ENCODE data around the gene LCOR. TPM values are rescaled to one million over a fixed set of nuclear protein-coding genes. Genes with fewer than 3 reads are reported as not detected.

Gene LCOR
- total RNA-seq, 1 donor: 29.9 TPM

DNA sequence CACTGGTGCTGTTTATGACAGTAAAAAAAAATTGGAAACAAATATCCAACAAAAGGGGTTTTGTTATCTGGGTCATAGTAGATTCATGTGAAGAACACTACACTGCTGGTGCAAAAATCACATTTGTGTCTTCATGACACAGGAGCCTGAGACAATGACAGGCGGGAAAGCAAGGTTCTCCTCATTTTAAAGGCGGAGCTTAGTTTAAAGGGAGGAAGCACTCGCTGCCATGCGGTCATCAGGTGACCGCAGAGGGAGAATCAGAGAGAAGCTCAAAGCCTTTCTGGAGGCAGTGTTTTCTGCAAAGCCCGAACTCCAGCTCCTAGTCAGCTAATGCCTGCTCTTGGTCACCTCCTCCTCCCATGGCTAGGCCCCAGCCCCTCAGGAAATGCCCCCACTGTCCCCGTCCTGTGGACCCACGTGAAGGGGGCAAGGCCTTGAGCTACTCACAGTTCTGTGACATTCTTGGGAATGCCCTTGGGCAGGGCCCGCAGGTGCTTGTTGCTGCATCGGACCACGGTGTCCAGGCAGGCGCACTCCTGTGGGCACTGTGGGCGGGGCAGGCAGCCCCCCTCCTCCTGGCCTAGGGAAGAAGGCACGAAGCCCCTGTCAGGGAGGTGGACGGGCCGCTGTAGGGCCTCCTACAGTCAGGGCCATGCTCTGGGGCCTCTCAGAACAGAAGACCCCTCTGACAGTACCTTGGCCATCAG lies 207.6 kb downstream of the LCOR start:
- no peak overlapping the region for H3K4me3 ChIP-seq (ENCODE audit: low read depth, low read length)
- no peak for DNase-seq (ENCODE audit: low read depth)
- TF ChIP-seq, protein P1, sequence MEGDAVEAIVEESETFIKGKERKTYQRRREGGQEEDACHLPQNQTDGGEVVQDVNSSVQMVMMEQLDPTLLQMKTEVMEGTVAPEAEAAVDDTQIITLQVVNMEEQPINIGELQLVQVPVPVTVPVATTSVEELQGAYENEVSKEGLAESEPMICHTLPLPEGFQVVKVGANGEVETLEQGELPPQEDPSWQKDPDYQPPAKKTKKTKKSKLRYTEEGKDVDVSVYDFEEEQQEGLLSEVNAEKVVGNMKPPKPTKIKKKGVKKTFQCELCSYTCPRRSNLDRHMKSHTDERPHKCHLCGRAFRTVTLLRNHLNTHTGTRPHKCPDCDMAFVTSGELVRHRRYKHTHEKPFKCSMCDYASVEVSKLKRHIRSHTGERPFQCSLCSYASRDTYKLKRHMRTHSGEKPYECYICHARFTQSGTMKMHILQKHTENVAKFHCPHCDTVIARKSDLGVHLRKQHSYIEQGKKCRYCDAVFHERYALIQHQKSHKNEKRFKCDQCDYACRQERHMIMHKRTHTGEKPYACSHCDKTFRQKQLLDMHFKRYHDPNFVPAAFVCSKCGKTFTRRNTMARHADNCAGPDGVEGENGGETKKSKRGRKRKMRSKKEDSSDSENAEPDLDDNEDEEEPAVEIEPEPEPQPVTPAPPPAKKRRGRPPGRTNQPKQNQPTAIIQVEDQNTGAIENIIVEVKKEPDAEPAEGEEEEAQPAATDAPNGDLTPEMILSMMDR (IDR thresholded peaks at IDR 0.05; ENCODE audit: insufficient read depth, low read length): no peak

DNA sequence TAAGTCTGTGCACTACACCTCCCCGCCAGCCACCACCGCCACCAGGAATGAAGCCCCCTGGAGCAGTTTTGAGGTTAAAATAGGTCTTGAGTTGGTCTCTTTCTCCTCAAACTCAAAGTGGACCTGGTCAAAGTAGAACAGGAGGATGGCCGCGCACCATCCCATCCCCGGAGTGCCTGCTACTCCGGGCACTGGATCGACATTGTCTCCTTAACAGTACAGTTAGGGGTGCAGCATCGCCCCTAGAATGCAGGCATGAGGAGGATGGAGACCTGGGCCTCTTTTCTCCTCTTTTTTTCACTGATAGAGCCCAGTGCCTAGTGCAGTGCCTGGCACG lies 208.1 kb downstream of the LCOR start:
- TF ChIP-seq, protein P1 (IDR thresholded peaks at IDR 0.05; ENCODE audit: insufficient read depth, low read length): no peak
- no peak overlapping the region for H3K4me3 ChIP-seq (ENCODE audit: low read depth, low read length)
- no peak for DNase-seq (ENCODE audit: low read depth)

DNA sequence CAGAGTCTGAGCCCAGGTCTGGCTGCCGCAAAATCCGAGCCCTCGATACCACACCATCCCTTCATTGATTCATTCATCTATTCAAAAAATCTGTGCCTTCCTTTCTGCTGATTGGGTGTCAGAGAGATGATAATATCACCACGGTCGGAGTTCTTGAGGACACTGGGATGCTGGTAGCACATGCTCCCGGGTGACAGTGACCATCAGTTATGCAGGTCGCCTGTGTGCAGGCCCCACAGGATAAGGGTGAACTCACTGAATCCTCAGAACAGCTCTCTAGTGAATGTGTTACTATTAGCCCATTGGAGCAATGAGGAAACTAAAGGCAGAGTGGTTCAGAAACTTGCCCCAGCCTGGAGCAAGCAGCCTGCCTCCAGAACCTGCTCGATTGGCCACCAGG lies 208.6 kb downstream of the LCOR start:
- no peak for DNase-seq (ENCODE audit: low read depth)
- H3K4me3 ChIP-seq (ENCODE audit: low read depth, low read length): no peak overlapping the region
- TF ChIP-seq, protein P1 (IDR thresholded peaks at IDR 0.05; ENCODE audit: insufficient read depth, low read length): no peak

DNA sequence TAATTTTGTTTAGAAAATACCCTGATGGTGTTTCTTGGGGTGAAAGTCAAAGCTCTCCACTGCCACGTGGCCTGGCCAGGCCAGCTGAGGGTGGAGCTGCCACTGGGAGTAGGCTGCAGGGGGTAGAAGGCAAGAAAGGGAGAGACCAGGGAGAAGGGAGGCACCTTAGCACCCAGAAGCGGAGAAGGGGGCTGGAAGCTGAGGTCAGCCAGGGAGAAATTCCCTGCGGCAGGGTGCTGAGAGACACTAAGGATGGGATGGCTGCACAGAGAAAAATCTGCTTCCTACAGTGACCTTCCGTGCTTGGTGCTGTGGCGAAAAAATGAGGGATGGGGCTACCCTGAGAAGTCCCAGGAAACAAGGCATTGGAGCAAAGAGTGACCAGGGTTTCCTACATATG lies 210.0 kb downstream of the LCOR start:
- TF ChIP-seq, protein P1 (IDR thresholded peaks at IDR 0.05; ENCODE audit: insufficient read depth, low read length): no peak
- no peak overlapping the region for H3K4me3 ChIP-seq (ENCODE audit: low read depth, low read length)
- DNase-seq (ENCODE audit: low read depth): no peak

DNA sequence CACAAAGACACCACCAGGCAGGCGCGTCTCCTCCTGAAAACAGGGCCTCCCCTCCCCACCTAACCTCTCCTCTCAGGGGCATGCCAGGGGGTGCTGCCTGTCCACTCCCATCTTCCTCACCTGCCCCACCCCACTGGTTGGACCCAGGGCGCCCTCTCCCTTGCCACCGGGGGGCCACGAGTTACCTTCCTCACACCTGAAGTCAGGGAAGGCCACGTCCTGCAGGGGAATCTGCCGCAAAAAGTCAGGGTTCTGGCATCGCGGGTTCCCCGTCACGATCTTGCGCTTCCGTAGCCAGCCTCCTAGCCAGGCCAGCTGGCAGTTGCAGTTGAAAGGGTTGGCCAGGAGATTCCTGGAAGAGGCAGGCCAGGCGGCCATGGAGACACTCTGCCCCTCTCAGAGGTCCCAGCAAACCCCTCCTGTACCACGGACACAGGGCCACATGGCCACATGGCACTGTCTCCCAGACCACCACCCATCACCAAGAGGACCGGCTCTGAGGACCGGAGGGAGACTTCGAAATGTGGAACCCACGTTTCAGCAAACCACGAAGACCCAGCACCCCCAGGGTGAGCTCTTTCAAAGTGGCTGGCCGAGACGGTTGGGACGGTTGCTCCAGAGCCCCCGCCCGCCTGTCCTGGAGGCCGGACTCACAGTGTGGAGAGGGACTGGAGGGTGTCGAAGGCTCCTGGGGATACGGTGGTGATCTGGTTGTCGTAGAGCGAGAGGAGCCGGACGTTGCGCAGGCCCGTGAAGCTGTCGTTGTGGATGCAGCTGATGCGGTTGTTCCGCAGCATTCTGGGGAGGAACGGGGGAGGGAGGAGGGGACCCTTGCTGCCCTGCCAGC lies 210.8 kb downstream of the LCOR start:
- H3K4me3 ChIP-seq (ENCODE audit: low read depth, low read length): no peak overlapping the region
- DNase-seq (ENCODE audit: low read depth): no peak
- TF ChIP-seq, protein P1 (IDR thresholded peaks at IDR 0.05; ENCODE audit: insufficient read depth, low read length): no peak

DNA sequence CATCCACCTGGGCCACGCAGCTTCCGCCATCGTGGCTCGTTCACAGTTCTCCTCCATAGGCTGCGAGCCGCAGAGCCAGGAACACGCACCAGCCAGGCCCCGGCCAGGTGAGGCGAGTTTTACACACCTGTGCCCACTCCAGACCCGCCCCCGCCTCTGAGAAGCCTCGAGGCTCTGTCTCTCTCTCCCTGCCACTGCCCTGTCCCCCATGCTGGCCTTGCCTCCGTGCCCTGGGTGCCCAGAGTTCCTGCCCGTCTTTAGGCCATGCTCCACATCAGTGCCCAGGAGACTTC lies 211.4 kb downstream of the LCOR start:
- TF ChIP-seq, protein P1 (IDR thresholded peaks at IDR 0.05; ENCODE audit: insufficient read depth, low read length): no peak
- H3K4me3 ChIP-seq (ENCODE audit: low read depth, low read length): no peak overlapping the region
- no peak for DNase-seq (ENCODE audit: low read depth)

Small RNA genes within 50 kb of the gene (small RNA-seq; reads per million reads assigned to genes)
- gene HMGN2P35 (not detected), gene MIR607 (not detected)

Other genes starting within 250 kb of the LCOR start
- gene TM9SF3, start 245.3 kb upstream of the LCOR start, total RNA-seq (ENCODE audit: low replicate concordance): 73.8 and 120 TPM in 2 replicates
- gene PIK3AP1, start 111.8 kb upstream of the LCOR start, total RNA-seq (ENCODE audit: low replicate concordance): 2.0 TPM in 1 of 2 replicates, not detected in the other